Measurements from ENCODE around the gene RHOH. TPM values are rescaled to one million over a fixed set of nuclear protein-coding genes. Genes with fewer than 3 reads are reported as not detected.
"Not testable (repeated sequence)": the region's sequence is repeated elsewhere in the genome, so short reads cannot be mapped to it uniquely, and the experiment has no call there.

Gene RHOH
- polyA plus RNA-seq, 1 experiment = not detected

DNA sequence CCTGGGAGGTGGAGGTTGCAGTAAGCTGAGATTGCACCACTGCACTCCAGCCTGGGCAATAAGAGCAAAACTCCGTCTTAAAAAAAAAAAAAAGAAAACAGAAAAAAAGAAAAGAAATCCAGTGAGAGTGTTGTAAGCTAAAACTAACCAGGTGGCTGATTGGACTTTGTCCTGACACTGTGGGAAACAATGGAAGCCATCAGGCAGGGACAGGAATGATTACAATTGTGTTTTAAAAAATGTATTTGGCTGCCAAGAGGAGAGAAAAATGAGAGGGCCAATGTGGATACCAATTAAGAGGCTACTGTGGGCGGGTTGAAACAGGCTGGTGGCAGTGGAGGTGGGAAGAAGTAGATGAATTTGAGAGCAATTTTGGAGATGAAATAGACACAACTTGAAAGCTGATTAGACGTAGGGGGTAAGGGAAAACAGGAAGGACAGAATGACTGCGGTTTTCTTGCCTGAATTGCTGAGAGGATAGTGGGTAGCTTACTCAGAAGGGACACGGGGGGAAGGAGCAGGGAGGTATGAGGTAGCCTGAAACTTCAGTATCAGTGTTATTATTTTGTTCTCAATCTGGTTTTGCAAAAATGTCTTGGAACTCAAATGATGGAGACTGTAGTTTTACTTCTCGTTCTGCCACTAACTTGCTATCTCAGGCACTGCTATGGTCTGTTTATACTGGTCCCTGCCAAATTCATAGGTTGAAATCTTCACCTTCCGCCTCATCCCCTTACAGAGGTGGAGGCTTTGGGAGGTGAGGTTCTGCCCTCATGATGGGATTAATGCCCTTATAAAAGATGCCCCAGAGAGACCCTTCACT lies 92.7 kb downstream of the RHOH start:
- no peak overlapping the region for H3K27ac ChIP-seq (ENCODE audit: low read depth, low read length)
- ChIA-PET CTCF (interaction anchor here (0.6 to 0.9 kb wide), 2 partner anchors 15 to 20 kb away, joined by 3 read pairs; no protein-coding TSS in a partner anchor), POLR2A (no interaction called here)
- H3K27me3 ChIP-seq (ENCODE audit: control insufficient read depth, insufficient read depth, low read length) = peaks cover 10% of the 10 kb centered on the region
- TF ChIP-seq, protein P1, sequence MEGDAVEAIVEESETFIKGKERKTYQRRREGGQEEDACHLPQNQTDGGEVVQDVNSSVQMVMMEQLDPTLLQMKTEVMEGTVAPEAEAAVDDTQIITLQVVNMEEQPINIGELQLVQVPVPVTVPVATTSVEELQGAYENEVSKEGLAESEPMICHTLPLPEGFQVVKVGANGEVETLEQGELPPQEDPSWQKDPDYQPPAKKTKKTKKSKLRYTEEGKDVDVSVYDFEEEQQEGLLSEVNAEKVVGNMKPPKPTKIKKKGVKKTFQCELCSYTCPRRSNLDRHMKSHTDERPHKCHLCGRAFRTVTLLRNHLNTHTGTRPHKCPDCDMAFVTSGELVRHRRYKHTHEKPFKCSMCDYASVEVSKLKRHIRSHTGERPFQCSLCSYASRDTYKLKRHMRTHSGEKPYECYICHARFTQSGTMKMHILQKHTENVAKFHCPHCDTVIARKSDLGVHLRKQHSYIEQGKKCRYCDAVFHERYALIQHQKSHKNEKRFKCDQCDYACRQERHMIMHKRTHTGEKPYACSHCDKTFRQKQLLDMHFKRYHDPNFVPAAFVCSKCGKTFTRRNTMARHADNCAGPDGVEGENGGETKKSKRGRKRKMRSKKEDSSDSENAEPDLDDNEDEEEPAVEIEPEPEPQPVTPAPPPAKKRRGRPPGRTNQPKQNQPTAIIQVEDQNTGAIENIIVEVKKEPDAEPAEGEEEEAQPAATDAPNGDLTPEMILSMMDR (IDR thresholded peaks at IDR 0.05; ENCODE audit: low read depth, low read length) = no peak
- DNase-seq (ENCODE audit: low read depth, low spot score) = no peak
- no peak overlapping the region for H3K4me3 ChIP-seq (ENCODE audit: low read depth, low read length)
- H3K9me3 ChIP-seq (ENCODE audit: control insufficient read depth, insufficient read depth, low read length) = peaks cover 3% of the 10 kb centered on the region; the same call in 1 of the 2 replicates

DNA sequence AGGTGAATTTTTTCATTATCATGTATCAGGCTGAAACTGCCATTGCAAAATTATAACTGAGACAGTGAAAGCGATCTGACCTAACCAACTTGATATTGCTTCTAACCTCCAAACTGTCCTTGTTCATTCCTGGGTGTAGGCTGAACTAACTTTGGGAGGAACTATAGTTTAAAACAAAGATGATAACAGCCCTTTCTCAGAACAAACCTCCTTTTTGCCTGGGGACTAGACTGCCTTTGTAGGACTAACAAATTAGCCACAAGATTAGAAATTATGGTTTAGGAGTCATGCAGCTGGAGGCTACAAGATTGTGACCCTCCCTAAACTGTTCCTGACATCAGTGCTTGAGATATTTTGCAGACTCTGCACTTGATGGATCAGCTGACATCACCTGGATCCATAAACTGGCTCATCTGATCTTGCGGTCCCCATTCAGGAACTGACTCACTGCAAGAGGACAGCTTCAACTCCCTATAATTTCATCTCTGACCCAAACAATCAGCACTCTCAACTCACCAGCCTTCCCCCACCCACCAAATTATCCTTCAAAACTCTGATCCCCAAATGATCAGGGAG lies 93.9 kb downstream of the RHOH start:
- peaks cover 14% of the 10 kb centered on the region for H3K9me3 ChIP-seq (ENCODE audit: control insufficient read depth, insufficient read depth, low read length)
- DNase-seq (ENCODE audit: low read depth, low spot score); CTCF ChIA-PET; H3K4me3 ChIP-seq (ENCODE audit: low read depth, low read length); H3K27me3 ChIP-seq (ENCODE audit: control insufficient read depth, insufficient read depth, low read length); POLR2A ChIA-PET; H3K27ac ChIP-seq (ENCODE audit: low read depth, low read length): not testable (repeated sequence)

DNA sequence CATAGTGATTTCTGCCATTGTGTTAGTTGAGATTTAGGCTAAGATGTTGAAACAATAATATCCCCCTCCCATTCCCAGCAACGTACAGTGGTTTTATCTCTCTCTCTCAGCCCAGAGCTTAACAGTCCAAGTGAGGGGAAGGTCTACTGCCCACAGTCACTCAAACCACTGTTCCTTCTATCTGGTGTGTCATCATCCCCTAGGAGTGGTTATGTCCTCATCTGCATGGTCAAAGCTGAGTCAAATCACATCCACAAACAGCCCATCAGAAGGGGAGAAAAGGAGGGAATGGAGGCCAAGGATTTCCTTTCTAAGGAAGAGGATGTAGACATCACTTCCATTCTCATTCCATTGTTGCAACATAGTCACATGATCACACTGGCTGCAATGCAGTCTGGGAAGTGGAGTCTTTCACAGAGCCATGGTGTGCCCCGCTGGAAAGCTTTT lies 95.5 kb downstream of the RHOH start:
- TF ChIP-seq, protein P1 (IDR thresholded peaks at IDR 0.05; ENCODE audit: low read depth, low read length) = no peak
- Histone ChIP-seq H3K4me3 (ENCODE audit: low read depth, low read length) (no peak overlapping the region), H3K27ac (ENCODE audit: low read depth, low read length) (no peak overlapping the region), H3K9me3 (ENCODE audit: control insufficient read depth, insufficient read depth, low read length) (peaks cover 14% of the 10 kb centered on the region), H3K27me3 (ENCODE audit: control insufficient read depth, insufficient read depth, low read length) (no peaks in the 10 kb centered on the region)
- POLR2A ChIA-PET = interaction anchor here (0.6 kb wide), 1 partner anchor 27 kb away, joined by 3 read pairs; no protein-coding TSS in a partner anchor
- no peak for DNase-seq (ENCODE audit: low read depth, low spot score)
- CTCF ChIA-PET = interaction anchor here (0.9 to 1.0 kb wide), 2 partner anchors 25 to 143 kb away, joined by 3 to 4 read pairs; no protein-coding TSS in a partner anchor

DNA sequence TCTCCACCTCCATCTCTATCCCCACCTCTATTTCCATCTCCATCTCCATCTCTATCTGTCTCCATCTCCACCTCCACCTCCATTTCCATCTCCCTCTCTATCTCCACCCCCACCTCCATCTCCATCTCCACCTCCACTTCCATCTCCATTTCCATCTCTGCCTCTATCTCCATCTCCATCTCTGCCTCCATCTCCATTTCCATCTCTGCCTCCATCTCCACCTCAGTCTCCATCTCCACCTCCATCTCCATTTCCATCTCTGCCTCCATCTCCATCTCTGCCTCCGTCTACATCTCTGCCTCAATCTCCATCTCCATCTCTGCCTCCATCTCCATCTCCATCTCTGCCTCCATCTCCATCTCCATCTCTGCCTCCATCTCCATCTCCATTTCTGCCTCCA lies 97.5 kb downstream of the RHOH start:
- ChIA-PET POLR2A (no interaction called here), CTCF (no interaction called here)
- DNase-seq (ENCODE audit: low read depth, low spot score) = no peak
- TF ChIP-seq, protein P1 (IDR thresholded peaks at IDR 0.05; ENCODE audit: low read depth, low read length) = no peak
- no peak overlapping the region for H3K27ac ChIP-seq (ENCODE audit: low read depth, low read length)
- H3K9me3 ChIP-seq (ENCODE audit: control insufficient read depth, insufficient read depth, low read length) = peaks cover 14% of the 10 kb centered on the region
- H3K27me3 ChIP-seq (ENCODE audit: control insufficient read depth, insufficient read depth, low read length) = no peaks in the 10 kb centered on the region
- H3K4me3 ChIP-seq (ENCODE audit: low read depth, low read length) = no peak overlapping the region

DNA sequence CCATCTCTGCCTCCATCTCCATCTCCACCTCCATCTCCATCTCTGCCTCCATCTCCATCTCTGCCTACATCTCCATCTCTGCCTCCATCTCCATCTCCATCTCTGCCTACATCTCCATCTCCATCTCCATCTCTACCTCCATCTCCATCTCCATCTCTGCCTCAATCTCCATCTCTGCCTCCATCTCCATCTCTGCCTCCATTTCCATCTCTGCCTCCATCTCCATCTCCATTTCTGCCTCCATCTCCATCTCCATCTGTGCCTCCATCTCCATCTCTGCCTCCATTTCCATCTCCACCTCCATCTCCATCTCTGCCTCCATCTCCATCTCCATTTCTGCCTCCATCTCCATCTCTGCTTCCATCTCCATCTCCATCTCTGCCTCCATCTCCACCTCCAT lies 98.2 kb downstream of the RHOH start:
- H3K4me3 ChIP-seq (ENCODE audit: low read depth, low read length); CTCF ChIA-PET; POLR2A ChIA-PET; H3K27me3 ChIP-seq (ENCODE audit: control insufficient read depth, insufficient read depth, low read length); H3K27ac ChIP-seq (ENCODE audit: low read depth, low read length); DNase-seq (ENCODE audit: low read depth, low spot score): not testable (repeated sequence)
- H3K9me3 ChIP-seq (ENCODE audit: control insufficient read depth, insufficient read depth, low read length) = peaks cover 14% of the 10 kb centered on the region

DNA sequence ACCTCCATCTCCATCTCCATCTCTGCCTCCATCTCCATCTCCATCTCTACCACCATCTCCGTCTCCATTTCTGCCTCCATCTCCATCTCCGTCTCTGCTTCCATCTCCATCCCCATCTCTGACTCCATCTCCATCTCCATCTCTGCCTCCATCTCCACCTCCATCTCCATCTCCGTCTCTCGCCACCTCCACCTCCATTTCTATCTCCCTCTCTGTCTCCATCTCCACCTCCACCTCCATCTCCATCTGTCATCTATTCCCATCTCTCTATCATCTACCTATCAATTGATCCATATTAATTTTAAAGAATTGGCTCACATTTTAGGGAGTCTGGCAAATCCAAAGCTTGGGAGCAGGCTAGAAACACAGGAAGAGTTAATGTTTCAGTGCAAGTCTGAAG lies 98.7 kb downstream of the RHOH start:
- TF ChIP-seq, protein P1 (IDR thresholded peaks at IDR 0.05; ENCODE audit: low read depth, low read length) = no peak
- ChIA-PET CTCF (no interaction called here), POLR2A (no interaction called here)
- H3K4me3 ChIP-seq (ENCODE audit: low read depth, low read length) = no peak overlapping the region
- no peak for DNase-seq (ENCODE audit: low read depth, low spot score)
- H3K27me3 ChIP-seq (ENCODE audit: control insufficient read depth, insufficient read depth, low read length) = no peaks in the 10 kb centered on the region
- H3K9me3 ChIP-seq (ENCODE audit: control insufficient read depth, insufficient read depth, low read length) = peaks cover 14% of the 10 kb centered on the region
- H3K27ac ChIP-seq (ENCODE audit: low read depth, low read length) = no peak overlapping the region

Data from AG04450 (cell line).